Measurements from ENCODE around the gene GALNT2.

GALNT2 gene

GRCh38 chr1:230240446-230241086 is 173.5 kb downstream of the GALNT2 start:
- no peak for TF ChIP-seq ZFX (IDR thresholded peaks at IDR 0.05; ENCODE audit: borderline replicate concordance)
- TF ChIP-seq, protein P1, sequence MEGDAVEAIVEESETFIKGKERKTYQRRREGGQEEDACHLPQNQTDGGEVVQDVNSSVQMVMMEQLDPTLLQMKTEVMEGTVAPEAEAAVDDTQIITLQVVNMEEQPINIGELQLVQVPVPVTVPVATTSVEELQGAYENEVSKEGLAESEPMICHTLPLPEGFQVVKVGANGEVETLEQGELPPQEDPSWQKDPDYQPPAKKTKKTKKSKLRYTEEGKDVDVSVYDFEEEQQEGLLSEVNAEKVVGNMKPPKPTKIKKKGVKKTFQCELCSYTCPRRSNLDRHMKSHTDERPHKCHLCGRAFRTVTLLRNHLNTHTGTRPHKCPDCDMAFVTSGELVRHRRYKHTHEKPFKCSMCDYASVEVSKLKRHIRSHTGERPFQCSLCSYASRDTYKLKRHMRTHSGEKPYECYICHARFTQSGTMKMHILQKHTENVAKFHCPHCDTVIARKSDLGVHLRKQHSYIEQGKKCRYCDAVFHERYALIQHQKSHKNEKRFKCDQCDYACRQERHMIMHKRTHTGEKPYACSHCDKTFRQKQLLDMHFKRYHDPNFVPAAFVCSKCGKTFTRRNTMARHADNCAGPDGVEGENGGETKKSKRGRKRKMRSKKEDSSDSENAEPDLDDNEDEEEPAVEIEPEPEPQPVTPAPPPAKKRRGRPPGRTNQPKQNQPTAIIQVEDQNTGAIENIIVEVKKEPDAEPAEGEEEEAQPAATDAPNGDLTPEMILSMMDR (IDR thresholded peaks at IDR 0.05), result no peak
- no peak overlapping the region for H3K27ac ChIP-seq

- TF ChIP-seq, protein P1 (IDR thresholded peaks at IDR 0.05), result no peak
- no peak for TF ChIP-seq ZFX (IDR thresholded peaks at IDR 0.05; ENCODE audit: borderline replicate concordance)
- no peak overlapping the region for H3K27ac ChIP-seq
Observed at GRCh38 chr1:230242326-230242725, 175.3 kb downstream of the GALNT2 start.

DNA sequence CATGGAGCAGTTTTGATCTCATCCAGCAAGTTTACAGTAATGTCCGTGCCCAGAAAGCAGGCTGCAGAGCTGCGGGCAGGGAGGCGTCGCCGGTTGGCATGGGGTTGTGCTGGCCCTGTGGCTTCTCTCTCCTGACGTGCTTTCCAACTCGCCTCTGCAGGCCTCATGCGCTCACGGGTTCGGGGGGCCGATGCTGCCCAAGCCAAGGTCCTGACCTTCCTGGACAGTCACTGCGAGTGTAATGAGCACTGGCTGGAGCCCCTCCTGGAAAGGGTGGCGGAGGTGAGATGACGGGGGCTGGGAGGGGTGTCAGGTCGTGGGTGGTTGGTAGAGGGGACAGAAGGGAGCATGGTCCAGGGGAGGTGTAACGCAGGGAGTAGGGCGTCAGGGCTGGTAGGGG is 176.1 kb downstream of the GALNT2 start:
- TF ChIP-seq, protein P1 (IDR thresholded peaks at IDR 0.05), result no peak
- no peak for TF ChIP-seq ZFX (IDR thresholded peaks at IDR 0.05; ENCODE audit: borderline replicate concordance)
- no peak overlapping the region for H3K27ac ChIP-seq

- TF ChIP-seq ZFX (IDR thresholded peaks at IDR 0.05; ENCODE audit: borderline replicate concordance), result no peak
- TF ChIP-seq, protein P1 (IDR thresholded peaks at IDR 0.05), result no peak
Observed at GRCh38 chr1:230243583-230244353, 176.7 kb downstream of the GALNT2 start.

DNA sequence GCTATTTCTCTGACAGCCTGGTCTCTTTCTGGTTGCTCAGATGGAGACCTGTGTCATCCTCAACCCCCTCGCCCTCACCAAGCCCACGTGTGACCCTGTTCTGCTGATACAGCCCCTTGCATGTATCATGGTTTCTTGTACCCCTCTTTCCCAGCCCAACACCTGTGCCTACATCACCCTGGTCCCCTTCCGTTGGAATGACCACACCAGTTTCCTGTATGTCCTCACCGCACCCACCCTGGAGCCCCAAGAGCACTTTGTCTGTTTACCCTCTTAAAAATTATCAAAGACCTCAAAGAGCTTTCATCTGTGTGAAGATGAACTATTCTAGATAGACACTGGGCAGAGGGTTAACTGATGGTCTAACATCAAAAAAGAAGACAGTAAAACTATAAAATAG is 179.5 kb downstream of the GALNT2 start:
- TF ChIP-seq ZFX (IDR thresholded peaks at IDR 0.05; ENCODE audit: borderline replicate concordance), result no peak
- TF ChIP-seq, protein P1 (IDR thresholded peaks at IDR 0.05), result no peak
- H3K27ac ChIP-seq, result no peak overlapping the region

More at GRCh38 chr1:230243583-230244353, 176.7 kb downstream of the GALNT2 start:
- no peak overlapping the region for H3K27ac ChIP-seq

DNA sequence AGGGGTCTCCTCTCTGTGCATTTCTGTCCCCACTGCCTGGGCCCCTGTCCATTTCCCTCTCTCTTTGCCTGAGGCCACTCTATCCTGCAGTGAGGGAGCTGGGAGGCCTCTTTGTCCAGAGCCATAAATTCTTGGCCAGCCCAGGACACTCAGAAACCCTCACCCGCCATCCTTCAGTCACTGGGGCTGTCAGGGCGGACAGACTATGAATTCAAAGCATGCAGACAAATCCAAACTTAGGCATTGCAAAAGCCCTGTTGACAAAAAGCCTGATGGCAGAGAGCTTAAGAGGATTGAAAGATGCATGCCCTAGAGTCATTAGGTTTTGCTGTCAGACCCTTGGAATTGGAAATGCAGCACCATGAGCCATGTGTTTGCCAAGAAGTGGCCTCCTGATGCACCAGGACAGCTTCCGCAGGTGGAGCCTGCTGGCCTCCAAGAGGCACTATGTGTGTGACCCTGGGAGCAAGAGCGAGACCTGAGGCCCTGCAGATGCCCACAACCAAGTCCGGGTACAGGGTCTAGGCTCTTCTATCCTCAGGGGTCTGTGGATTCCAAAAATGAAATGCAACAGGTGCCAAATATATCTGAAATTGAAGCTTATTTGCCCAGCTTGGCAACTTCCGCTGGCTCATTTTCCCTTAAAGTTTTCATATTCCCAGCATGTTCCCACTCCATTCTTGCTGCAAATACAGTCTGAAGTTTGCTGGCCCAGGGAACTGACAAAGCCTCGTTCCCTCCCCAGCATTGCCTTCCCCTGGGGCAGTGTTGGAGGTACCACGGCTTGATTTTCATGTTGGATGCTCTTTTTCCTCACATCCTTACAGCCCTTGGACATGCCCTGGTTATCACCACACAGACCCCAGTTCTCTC is 181.2 kb downstream of the GALNT2 start:
- H3K27ac ChIP-seq, result no peak overlapping the region
- no peak for TF ChIP-seq ZFX (IDR thresholded peaks at IDR 0.05; ENCODE audit: borderline replicate concordance)
- TF ChIP-seq, protein P1 (IDR thresholded peaks at IDR 0.05), result no peak
